ENCODE data around the gene LY6G6C. TPM values are rescaled to one million over a fixed set of nuclear protein-coding genes. Genes with fewer than 3 reads are reported as not detected.

LY6G6C gene
- total and polyA plus RNA-seq, 2 of the 13 experiments (the other 11 are each of a cell fraction or from before 2014, with no cell fraction given): 0.15 TPM; not detected in 1

GRCh38 chr6:31734247-31734820 lies 12.8 kb upstream of the LY6G6C start (continued):
- TF ChIP-seq ZXDC (CRISPR knock-in tag; IDR thresholded peaks at IDR 0.05) (no peak), GPN1 (CRISPR knock-in tag; IDR thresholded peaks at IDR 0.05; ENCODE audit: borderline replicate concordance) (no peak), PAF1 (CRISPR knock-in tag; IDR thresholded peaks at IDR 0.05) (no peak), ZSCAN25 (CRISPR knock-in tag; IDR thresholded peaks at IDR 0.05) (peak; percentile 47; the same call in 1 of the 2 replicates), THAP9 (CRISPR knock-in tag; IDR thresholded peaks at IDR 0.05; ENCODE audit: borderline replicate concordance) (no peak), SP5 (CRISPR knock-in tag; IDR thresholded peaks at IDR 0.05; ENCODE audit: borderline replicate concordance, low read depth) (no peak), ZFP90 (CRISPR knock-in tag; IDR thresholded peaks at IDR 0.05; ENCODE audit: borderline replicate concordance) (peak; percentile 21; the same call in 1 of the 2 replicates), ZBTB26 (CRISPR knock-in tag; IDR thresholded peaks at IDR 0.05; ENCODE audit: borderline replicate concordance) (no peak; the same call in 1 of the 2 replicates), TGIF2 (CRISPR knock-in tag; IDR thresholded peaks at IDR 0.05) (peak; percentile 59; the same call in 1 of the 2 replicates), AKAP8 (CRISPR knock-in tag; IDR thresholded peaks at IDR 0.05) (no peak), TEAD3 (CRISPR knock-in tag; optimal IDR thresholded peaks at IDR 0.05; ENCODE audit: borderline replicate concordance) (no peak), ZNF18 (CRISPR knock-in tag; IDR thresholded peaks at IDR 0.05; ENCODE audit: insufficient replicate concordance) (peak; percentile 60), HNF1A (IDR thresholded peaks at IDR 0.05; ENCODE audit: low read depth) (no peak), HNF1A (CRISPR knock-in tag; IDR thresholded peaks at IDR 0.05; ENCODE audit: borderline replicate concordance) (no peak), ZBTB7B (CRISPR knock-in tag; IDR thresholded peaks at IDR 0.05) (no peak; the same call in 1 of the 2 replicates), ONECUT2 (CRISPR knock-in tag; IDR thresholded peaks at IDR 0.05) (no peak), ZNF878 (CRISPR knock-in tag; IDR thresholded peaks at IDR 0.05) (no peak)

Measured in HepG2 (cell line).